GM03348 (cell line): ENCODE results near the gene SMAD1.
"Not testable (repeated sequence)": the region's sequence is repeated elsewhere in the genome, so short reads cannot be mapped to it uniquely, and the experiment has no call there.

ENCODE experiments used
- DNase-seq: peaks from one replicate; pipeline ENCODE4 v3.0.0; 2012; ENCODE audit warnings: low spot score

SMAD1 gene

GRCh38 chr4:145528601-145529000, 46.9 kb downstream of the SMAD1 start:
- DNase-seq, result no peak

- DNase-seq, result no peak
These were observed 48.5 kb downstream of the SMAD1 start for GRCh38 chr4:145530189-145530588.

- no peak for DNase-seq
These were observed 49.0 kb downstream of the SMAD1 start for GRCh38 chr4:145530662-145531061.

- no peak for DNase-seq
These were observed 49.6 kb downstream of the SMAD1 start for GRCh38 chr4:145531223-145531622.

- no peak for DNase-seq
These were observed 50.2 kb downstream of the SMAD1 start for GRCh38 chr4:145531859-145532258.

- DNase-seq, result no peak
These were observed 51.3 kb downstream of the SMAD1 start for GRCh38 chr4:145533001-145533400.

GRCh38 chr4:145533415-145533814, 51.8 kb downstream of the SMAD1 start:
- not testable (repeated sequence) for DNase-seq

- no peak for DNase-seq
These were observed 52.3 kb downstream of the SMAD1 start for GRCh38 chr4:145533961-145534360.

- no peak for DNase-seq
These were observed 53.5 kb downstream of the SMAD1 start for GRCh38 chr4:145535202-145535601.

- no peak for DNase-seq
These were observed 54.4 kb downstream of the SMAD1 start for GRCh38 chr4:145536044-145536443.

GRCh38 chr4:145538596-145538995, 56.9 kb downstream of the SMAD1 start:
- no peak for DNase-seq

- DNase-seq, result no peak
These were observed 58.0 kb downstream of the SMAD1 start for GRCh38 chr4:145539671-145540070.

- DNase-seq, result no peak
These were observed 58.6 kb downstream of the SMAD1 start for GRCh38 chr4:145540235-145540634.

- DNase-seq, result no peak
These were observed 59.7 kb downstream of the SMAD1 start for GRCh38 chr4:145541346-145541745.

GRCh38 chr4:145545031-145545430, 63.4 kb downstream of the SMAD1 start:
- DNase-seq, result no peak

GRCh38 chr4:145545538-145546174, 64.0 kb downstream of the SMAD1 start:
- peak; percentile 67 for DNase-seq

- no peak for DNase-seq
These were observed 64.7 kb downstream of the SMAD1 start for GRCh38 chr4:145546175-145546915.

- DNase-seq, result no peak
These were observed 70.0 kb downstream of the SMAD1 start for GRCh38 chr4:145551660-145552059.

GRCh38 chr4:145552181-145552822, 70.6 kb downstream of the SMAD1 start:
- no peak for DNase-seq

GRCh38 chr4:145553375-145553774, 71.7 kb downstream of the SMAD1 start:
- no peak for DNase-seq

- no peak for DNase-seq
These were observed 73.0 kb downstream of the SMAD1 start for GRCh38 chr4:145554691-145555090.

- DNase-seq, result peak; percentile 77
These were observed 76.1 kb downstream of the SMAD1 start for GRCh38 chr4:145557720-145558119.

- no peak for DNase-seq
These were observed 81.8 kb downstream of the SMAD1 start for GRCh38 chr4:145563293-145563985.
